ENCODE measurements around the gene DCHS2. TPM values are rescaled to one million over a fixed set of nuclear protein-coding genes. Genes with fewer than 3 reads are reported as not detected.

The DCHS2 gene, protein sequence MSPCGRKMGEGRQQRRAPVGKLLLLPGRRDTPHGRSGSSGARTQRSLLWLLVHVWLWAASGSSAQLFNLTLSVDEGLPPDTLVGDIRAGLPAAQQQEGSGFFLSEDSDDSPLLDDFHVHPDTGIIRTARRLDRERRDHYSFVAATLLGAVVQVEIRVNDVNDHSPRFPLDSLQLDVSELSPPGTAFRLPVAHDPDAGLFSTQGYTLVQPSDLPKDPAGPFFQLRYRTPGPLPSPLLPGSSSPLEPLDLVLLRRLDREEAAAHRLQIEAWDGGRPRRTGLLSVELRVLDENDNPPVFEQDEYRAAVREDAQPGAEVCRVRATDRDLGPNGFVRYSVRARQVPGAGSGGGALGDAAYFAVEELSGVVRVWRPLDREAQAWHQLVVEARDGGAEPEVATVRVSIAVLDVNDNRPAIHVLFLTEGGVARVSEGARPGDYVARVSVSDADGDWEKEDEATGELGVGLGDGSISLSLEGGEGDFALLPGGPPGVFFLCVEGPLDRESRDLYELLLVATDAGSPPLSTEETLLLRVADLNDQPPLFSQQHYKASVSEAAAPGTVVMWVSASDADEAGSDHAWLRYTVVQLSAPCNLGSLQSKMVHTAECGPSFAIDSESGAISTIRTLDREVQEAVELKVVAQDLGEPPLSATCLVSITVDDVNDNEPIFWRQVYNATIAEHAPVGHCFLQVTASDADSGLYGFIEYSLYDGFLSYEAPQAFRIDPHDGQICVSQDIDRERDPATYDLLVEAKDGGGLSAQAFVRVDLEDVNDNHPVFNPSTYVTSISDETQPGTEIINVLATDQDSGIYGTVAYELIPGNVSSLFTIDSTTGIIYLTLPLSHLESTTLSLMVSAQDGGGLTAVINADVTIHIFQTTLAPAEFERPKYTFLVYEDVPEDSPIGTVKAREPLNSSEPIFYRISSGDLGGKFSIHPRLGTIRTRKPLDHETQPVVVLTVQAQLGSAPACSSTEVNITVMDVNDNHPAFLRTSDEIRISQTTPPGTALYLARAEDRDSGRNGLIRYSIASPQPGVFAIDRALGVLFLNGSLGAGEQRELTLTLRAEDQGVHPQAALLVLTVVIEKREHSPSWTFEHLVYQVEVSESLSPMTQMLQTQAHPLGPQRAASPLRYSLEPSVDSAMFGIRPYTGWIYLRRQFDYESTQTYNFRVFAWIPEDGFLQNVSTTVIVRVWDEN (N-terminal part only)
- total RNA-seq, result under 0.01 TPM in 1 of 2 replicates, not detected in the other

DNA sequence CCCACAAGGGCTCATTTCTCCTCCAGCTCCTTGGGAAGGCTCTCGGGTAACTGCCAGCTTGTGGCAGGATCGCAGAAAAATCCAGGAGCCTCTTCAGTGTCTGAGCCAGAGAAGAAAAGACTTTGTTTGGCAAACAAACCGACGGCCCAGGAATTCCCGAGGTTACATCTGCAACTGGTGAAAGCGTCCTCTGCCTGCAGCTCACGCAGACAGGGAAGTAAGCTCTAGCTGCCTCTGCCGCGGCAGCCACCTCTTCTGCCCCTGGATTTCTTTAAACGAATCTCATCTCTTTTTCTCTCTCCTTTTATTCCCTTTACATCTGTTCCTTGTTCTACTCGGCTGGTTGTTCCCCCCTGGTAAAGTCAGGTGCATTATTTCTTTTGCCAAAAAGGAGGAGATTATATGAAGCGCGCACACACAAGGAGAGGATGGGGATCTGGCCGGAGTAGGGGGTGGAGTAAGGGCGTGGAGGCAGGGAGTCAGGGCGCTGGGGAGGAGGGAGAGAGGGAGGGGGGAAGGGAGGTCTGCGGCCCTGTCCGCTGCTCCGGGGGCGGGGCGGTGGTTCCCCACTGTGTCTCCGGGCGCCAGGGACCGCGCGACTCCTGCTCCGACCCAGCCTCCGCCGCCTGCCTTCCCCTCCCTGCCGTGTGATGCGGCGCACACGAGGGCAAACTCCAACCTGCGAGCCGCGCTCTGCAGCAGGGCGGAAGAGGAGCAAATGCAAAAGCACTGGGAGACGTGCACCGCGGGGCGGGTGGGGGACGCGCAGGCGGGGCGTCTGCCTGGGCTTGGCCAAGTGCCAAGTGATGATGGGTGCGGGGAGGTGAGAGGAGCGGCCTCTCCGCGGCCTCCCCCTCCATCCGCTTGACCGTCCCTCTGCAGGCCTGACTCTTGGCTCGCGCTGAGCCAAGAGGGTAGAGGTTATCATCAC is at the start of gene DCHS2:
Gene DCHS2 (minus strand): TSS at position 459 of the 931 bp plus-strand sequence. CDS start 444 bp downstream, at position 15.

Other genes with a start within 250 kb of the DCHS2 start
- gene PLRG1, start 58.6 kb upstream of the DCHS2 start, total RNA-seq, result 88.2 and 99.6 TPM in 2 replicates
- gene FGB, start 71.2 kb upstream of the DCHS2 start, total RNA-seq, result not detected in 2 replicates
- gene FGA, start 98.9 kb upstream of the DCHS2 start, total RNA-seq, result not detected in 2 replicates
- gene FGG, start 120.9 kb upstream of the DCHS2 start, total RNA-seq, result not detected in 2 replicates